Subcutaneous abdominal adipose tissue (tissue), 5 donors: ENCODE results near the gene DDAH1.

ENCODE experiments used
- H3K27ac ChIP-seq: one replicate; pipeline ENCODE4 v1.7.0; 2013; ENCODE audit warnings: low read depth, mild to moderate bottlenecking, inconsistent platforms, low read length, moderate library complexity
- H3K27me3 ChIP-seq, 5 donors: one replicate each; pipeline ENCODE4 v1.7.0; 2013; ENCODE audit warnings: low read length in 5 of 5, inconsistent platforms in 1 of 5; ENCODE audit not compliant: control insufficient read depth in 5 of 5, insufficient read depth in 4 of 5
- H3K36me3 ChIP-seq, 5 donors: one replicate each; pipeline ENCODE4 v1.7.0; 2013; ENCODE audit warnings: low read length in 5 of 5; ENCODE audit not compliant: control insufficient read depth in 5 of 5, insufficient read depth in 5 of 5
- H3K4me1 ChIP-seq, 5 donors: one replicate each; pipeline ENCODE4 v1.7.0; 2013; ENCODE audit warnings: low read length in 5 of 5, mild to moderate bottlenecking in 3 of 5, moderate library complexity in 1 of 5; ENCODE audit not compliant: control insufficient read depth in 5 of 5, insufficient read depth in 5 of 5
- H3K4me3 ChIP-seq, 5 donors: one replicate each; pipeline ENCODE4 v1.7.0; 2013; ENCODE audit warnings: low read length in 5 of 5, low read depth in 1 of 5
- H3K9ac ChIP-seq, 5 donors: one replicate each; pipeline ENCODE4 v1.7.0; 2013; ENCODE audit warnings: low read length in 5 of 5, mild to moderate bottlenecking in 4 of 5, moderate library complexity in 3 of 5
- H3K9me3 ChIP-seq, 5 donors: one replicate each; pipeline ENCODE4 v1.7.0; 2013; ENCODE audit warnings: low read length in 5 of 5; ENCODE audit not compliant: control insufficient read depth in 5 of 5
- donor health status: healthy.
- donor health status: healthy.
- donor health status: healthy.
- donor health status: healthy.
- donor health status: healthy.

DDAH1 gene

GRCh38 chr1:85289207-85289847, 175.6 kb downstream of the DDAH1 start:
- H3K27ac ChIP-seq, result no peak overlapping the region
- H3K4me3 ChIP-seq, result no peak overlapping the region
- H3K9ac ChIP-seq, result no peak overlapping the region
- H3K27me3 ChIP-seq, result no peaks in the 10 kb centered on the region
- H3K4me1 ChIP-seq, result no peaks in the 10 kb centered on the region
- H3K36me3 ChIP-seq, result no peaks in the 10 kb centered on the region
- H3K9me3 ChIP-seq, result no peaks in the 10 kb centered on the region

DNA sequence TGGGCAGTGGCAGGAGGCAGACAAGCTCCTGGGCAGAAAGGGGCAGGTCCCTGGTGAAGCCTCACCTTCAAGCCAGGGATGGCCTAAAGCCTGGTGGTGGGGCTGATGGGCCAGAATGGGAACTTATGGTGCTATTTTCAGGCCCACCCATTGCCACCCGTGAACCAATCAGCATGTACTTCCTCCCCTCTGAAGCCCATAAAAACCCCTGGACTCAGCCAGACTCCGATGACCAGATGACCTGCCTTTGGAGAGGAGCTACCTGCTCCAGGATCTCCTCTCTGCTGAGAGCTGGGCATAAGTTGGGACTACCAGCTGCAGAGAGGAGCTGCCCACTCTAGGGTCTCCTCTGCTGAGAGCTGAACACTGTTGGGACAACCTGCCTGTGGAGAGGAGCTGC, 180.8 kb downstream of the DDAH1 start:
- no peak overlapping the region for H3K27ac ChIP-seq
- H3K9me3 ChIP-seq, result no peaks in the 10 kb centered on the region
- no peak overlapping the region for H3K9ac ChIP-seq
- H3K27me3 ChIP-seq, result no peaks in the 10 kb centered on the region
- no peak overlapping the region for H3K4me3 ChIP-seq
- H3K36me3 ChIP-seq, result no peaks in the 10 kb centered on the region
- peaks cover 0 to 6% (median 0%) of the 10 kb centered on the region in 5 donors for H3K4me1 ChIP-seq

DNA sequence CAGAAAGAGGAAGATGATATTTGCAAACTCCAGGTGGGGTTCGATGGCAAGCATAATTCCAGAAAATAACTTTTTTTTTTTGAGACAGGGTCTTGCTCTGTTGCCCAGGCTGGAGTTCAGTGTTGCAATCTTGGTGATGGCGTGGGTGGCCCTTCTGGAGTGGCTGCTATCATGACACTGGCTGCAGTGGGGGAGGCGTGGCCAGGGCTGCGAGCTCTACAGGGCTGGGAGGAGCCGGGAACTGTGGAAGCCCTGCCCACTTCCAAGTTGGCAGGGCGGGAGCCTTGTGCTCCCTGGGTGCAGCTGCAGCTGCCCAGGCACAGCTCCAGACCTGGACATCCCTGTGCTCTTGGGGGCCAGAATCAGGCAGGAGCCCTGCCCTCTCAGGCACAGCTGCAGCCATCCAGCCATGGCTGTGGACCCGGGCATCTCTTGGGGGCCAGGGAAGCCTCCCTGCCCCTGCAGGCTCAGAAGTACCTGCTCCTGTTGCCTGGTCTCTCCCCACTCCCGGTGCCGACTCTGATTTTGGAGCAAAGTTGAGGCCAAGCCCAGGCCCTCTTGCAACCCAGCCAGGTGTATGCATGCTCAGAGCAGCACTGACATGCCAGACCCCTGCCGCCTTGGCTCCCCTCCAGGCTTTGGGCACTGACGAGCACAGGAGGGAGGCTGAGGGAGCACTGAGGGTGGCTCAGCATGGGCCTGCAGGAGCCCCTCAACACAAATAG, 181.3 kb downstream of the DDAH1 start:
- H3K4me3 ChIP-seq, result no peak overlapping the region
- no peak overlapping the region for H3K27ac ChIP-seq
- no peaks in the 10 kb centered on the region for H3K9me3 ChIP-seq
- no peak overlapping the region for H3K9ac ChIP-seq
- peaks cover 0 to 11% (median 0%) of the 10 kb centered on the region in 5 donors for H3K4me1 ChIP-seq
- no peaks in the 10 kb centered on the region for H3K27me3 ChIP-seq
- no peaks in the 10 kb centered on the region for H3K36me3 ChIP-seq

DNA sequence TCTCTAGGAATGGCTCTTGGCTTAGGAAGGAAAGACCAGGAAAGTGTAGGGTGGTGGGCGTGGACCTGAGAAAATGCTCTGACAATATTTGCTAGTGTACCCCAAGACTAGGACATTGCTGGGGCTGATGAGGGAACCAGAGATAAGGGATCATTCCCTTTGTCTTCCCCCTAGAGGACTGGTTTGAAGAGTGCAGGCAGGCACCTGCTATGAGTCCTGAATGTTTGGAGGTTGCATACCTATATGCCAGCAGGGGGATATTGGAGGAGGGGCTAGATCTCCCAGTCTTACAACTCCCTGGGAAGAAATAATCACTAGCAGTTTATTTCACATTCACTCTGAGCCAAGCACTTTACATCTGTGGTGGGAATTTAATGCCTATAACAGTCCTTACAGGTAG, 182.5 kb downstream of the DDAH1 start:
- Histone ChIP-seq H3K4me1 (peaks cover 0 to 12% (median under 1%) of the 10 kb centered on the region in 5 donors), H3K36me3 (no peaks in the 10 kb centered on the region), H3K4me3 (no peak overlapping the region), H3K9me3 (no peaks in the 10 kb centered on the region), H3K9ac (no peak overlapping the region), H3K27ac (no peak overlapping the region), H3K27me3 (no peaks in the 10 kb centered on the region)

GRCh38 chr1:85280636-85281035, 184.3 kb downstream of the DDAH1 start:
- no peak overlapping the region for H3K9ac ChIP-seq
- no peaks in the 10 kb centered on the region for H3K27me3 ChIP-seq
- H3K27ac ChIP-seq, result no peak overlapping the region
- peaks cover 0 to 18% (median 10%) of the 10 kb centered on the region in 5 donors for H3K4me1 ChIP-seq
- H3K9me3 ChIP-seq, result no peaks in the 10 kb centered on the region
- H3K36me3 ChIP-seq, result no peaks in the 10 kb centered on the region
- no peak overlapping the region for H3K4me3 ChIP-seq

DNA sequence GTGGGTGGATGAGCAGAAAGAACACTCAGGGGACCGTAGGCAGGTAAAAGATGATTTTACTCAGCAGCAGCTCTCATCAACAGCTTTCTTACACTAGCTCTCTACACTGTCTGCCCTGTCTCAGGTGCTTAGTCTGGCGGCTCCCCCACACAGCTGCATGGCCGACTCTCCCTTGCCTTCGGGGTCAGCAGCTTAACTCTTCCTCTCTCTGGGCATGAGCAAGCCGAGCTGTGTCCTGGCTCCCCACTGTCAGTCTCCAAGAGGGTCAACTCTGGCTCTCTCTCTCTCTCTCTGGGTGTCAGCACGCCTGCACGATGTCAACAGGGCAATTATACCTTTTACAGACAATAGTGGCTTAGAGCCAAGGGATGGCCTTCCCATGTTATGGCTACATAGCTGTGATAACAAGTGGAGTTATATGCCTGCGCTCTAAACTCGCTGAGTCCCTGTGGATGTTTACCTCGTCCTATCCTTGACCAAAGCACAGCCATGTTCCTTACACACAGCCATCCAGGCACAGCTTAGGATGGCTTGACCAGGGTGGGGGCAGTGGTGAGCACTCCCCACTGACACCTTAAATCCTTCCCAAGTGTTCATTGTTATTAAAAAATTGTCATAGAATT, 185.4 kb downstream of the DDAH1 start:
- Histone ChIP-seq H3K27me3 (no peaks in the 10 kb centered on the region), H3K9me3 (no peaks in the 10 kb centered on the region), H3K4me1 (peaks cover 3 to 29% (median 21%) of the 10 kb centered on the region in 5 donors), H3K4me3 (peak overlapping the region in 1 of 5 donors; percentile 6), H3K27ac (peak overlapping the region; percentile 63), H3K9ac (no peak overlapping the region), H3K36me3 (no peaks in the 10 kb centered on the region)

DNA sequence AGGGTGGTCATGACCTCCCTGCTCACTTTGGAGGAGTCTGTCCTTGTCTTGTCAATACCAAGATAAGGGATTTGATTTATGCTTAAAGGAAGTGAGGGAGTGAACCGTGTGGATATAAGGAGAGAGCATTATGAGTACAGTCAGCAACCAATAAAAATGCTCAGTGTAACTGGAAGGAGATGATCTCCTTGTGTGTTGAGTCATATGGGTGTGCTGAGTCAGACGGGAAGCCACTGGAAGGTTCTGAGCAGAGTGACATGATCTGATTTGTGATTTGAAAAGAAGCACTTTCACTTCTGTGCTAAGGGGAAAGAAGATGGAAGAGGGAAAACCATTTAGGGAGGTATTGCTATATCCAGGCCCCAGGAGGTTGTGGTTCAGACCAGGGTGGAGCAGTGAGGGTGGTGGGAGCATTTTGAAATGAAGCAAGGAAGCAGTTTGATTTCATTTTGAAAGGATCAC, 186.1 kb downstream of the DDAH1 start:
- Histone ChIP-seq H3K9ac (no peak overlapping the region), H3K27ac (peak overlapping the region; percentile 63)

DNA sequence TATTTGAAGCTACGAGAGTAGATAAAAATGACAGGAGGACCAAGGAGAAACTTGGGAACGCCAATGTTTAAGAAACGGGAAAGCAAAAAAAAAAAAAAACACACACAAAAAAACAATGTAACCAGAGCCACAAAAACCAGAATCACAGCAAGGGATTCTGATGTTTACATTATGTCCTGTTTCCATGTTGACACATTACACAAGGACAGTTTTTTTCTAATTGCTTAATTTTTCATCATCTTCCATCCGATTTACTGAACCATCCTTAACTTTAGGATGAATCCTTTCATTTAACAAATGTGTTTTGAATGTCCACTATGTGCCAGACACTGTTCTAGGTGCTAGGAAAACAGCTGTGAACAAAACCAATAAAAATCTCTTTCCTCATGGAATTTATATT, 187.2 kb downstream of the DDAH1 start:
- peaks cover 0 to 2% (median 0%) of the 10 kb centered on the region in 5 donors for H3K36me3 ChIP-seq
- H3K27ac ChIP-seq, result no peak overlapping the region
- peaks cover 3 to 43% (median 32%) of the 10 kb centered on the region in 5 donors for H3K4me1 ChIP-seq
- no peaks in the 10 kb centered on the region for H3K27me3 ChIP-seq
- no peak overlapping the region for H3K9ac ChIP-seq
- H3K9me3 ChIP-seq, result no peaks in the 10 kb centered on the region
- no peak overlapping the region for H3K4me3 ChIP-seq

More for the DNA sequence above, 186.1 kb downstream of the DDAH1 start:
- H3K27me3 ChIP-seq, result no peaks in the 10 kb centered on the region
- H3K36me3 ChIP-seq, result no peaks in the 10 kb centered on the region
- peak overlapping the region in 2 of 5 donors; percentile 6 to 12 for H3K4me3 ChIP-seq
- peaks cover 3 to 36% (median 28%) of the 10 kb centered on the region in 5 donors for H3K4me1 ChIP-seq
- H3K9me3 ChIP-seq, result no peaks in the 10 kb centered on the region

- Histone ChIP-seq H3K27ac (peak overlapping the region; percentile 69), H3K4me1 (peaks cover 3 to 46% (median 32%) of the 10 kb centered on the region in 5 donors), H3K27me3 (no peaks in the 10 kb centered on the region), H3K9ac (peak overlapping the region; percentile 3 to 75 (median 49)), H3K9me3 (no peaks in the 10 kb centered on the region), H3K36me3 (peaks cover 0 to 6% (median 0%) of the 10 kb centered on the region in 5 donors), H3K4me3 (peak overlapping the region; percentile 78 to 99 (median 90))
Measured at GRCh38 chr1:85276978-85277639, 187.8 kb downstream of the DDAH1 start.
